Small intestine (tissue), 7 donors: Measurements from ENCODE around the gene EFHB. TPM values are rescaled to one million over a fixed set of nuclear protein-coding genes. Genes with fewer than 3 reads are reported as not detected.
A peak's percentile ranks its signal among the peaks of the same experiment; 100 is the strongest.
"Not testable (repeated sequence)": the region's sequence is repeated elsewhere in the genome, so short reads cannot be mapped to it uniquely, and the experiment has no call there.

Experiments used
- DNase-seq, 2 donors: peaks; one replicate each; pipeline versions ENCODE4 v3.0.0 to v3.0.0-alpha.2; 2013
- FAIRE-seq: peaks from 2 replicates; lab custom pipeline; 2012; peaks lifted over from hg19 to GRCh38; lab: Jason Lieb, UNC
- H3K27ac ChIP-seq, 3 donors: one replicate each; pipeline ENCODE4 v1.5.1; 2013; ENCODE audit warnings: low read length in 2 of 3, mild to moderate bottlenecking in 2 of 3, control low read depth in 1 of 3, inconsistent platforms in 1 of 3, low read depth in 1 of 3, moderate library complexity in 1 of 3
- H3K27me3 ChIP-seq, 3 donors: one replicate each; pipeline ENCODE4 v1.6.1; 2013; ENCODE audit warnings: low read length in 3 of 3, inconsistent platforms in 1 of 3; ENCODE audit not compliant: control insufficient read depth in 3 of 3, insufficient read depth in 3 of 3
- H3K36me3 ChIP-seq, 3 donors: one replicate each; pipeline ENCODE4 v1.6.1; 2013; ENCODE audit warnings: low read length in 3 of 3, inconsistent platforms in 1 of 3, low read depth in 1 of 3, mild to moderate bottlenecking in 1 of 3, moderate library complexity in 1 of 3; ENCODE audit not compliant: control insufficient read depth in 3 of 3, insufficient read depth in 2 of 3
- H3K4me1 ChIP-seq, 3 donors: one replicate each; pipeline ENCODE4 v1.6.1; 2013; ENCODE audit warnings: low read length in 2 of 3, inconsistent platforms in 1 of 3, low read depth in 1 of 3, mild to moderate bottlenecking in 1 of 3, moderate library complexity in 1 of 3; ENCODE audit not compliant: control insufficient read depth in 3 of 3, insufficient read depth in 2 of 3
- H3K4me3 ChIP-seq, 3 donors: one replicate each; pipeline ENCODE4 v1.5.1; 2013; ENCODE audit warnings: low read length in 3 of 3, control low read depth in 1 of 3, inconsistent platforms in 1 of 3, low read depth in 1 of 3, mild to moderate bottlenecking in 1 of 3, moderate library complexity in 1 of 3
- H3K9me3 ChIP-seq, 2 donors: one replicate each; pipeline ENCODE4 v1.6.1; 2013; ENCODE audit warnings: low read depth in 1 of 2, low read length in 1 of 2; ENCODE audit not compliant: control insufficient read depth in 2 of 2, insufficient read depth in 1 of 2
- WGBS, 3 donors: extraction: QIAGEN DNeasy Blood & Tissue Kit; methylation state at CpG; one replicate each; pipeline ENCODE4 v1.1.7; 2013; 5-methylcytosine and 5-hydroxymethylcytosine counted together
- polyA plus RNA-seq, 4 donors: library from polyadenylated mRNA; stranded (reverse) in 3 of 4; unstranded in 1 of 4; fragments of 200-250 nt in 3 of 4; fragments of 120-200 nt in 1 of 4; gene quantifications; one replicate each; pipeline versions ENCODE4 v1.2.1 to v1.2.3, GENCODE V29; 2013
- donor health status: healthy with polysubstance abuse.
- donor health status: control.
- donor health status: control.
- donor health status: Bipolar disorder and iron deficiency.
- donor health status: healthy.

The EFHB gene
- polyA plus RNA-seq, 4 donors, result 0.27 to 0.45 TPM; not detected in 2

- Histone ChIP-seq H3K4me3 (no peak overlapping the region), H3K9me3 (peaks cover 0 to 13% of the 10 kb centered on the region in 2 donors), H3K27me3 (no peaks in the 10 kb centered on the region), H3K36me3 (no peaks in the 10 kb centered on the region), H3K4me1 (no peaks in the 10 kb centered on the region), H3K27ac (no peak overlapping the region)
- no peak for DNase-seq
- no peak for FAIRE-seq
Observed at GRCh38 chr3:19911452-19911851, 22.6 kb downstream of the EFHB start.

GRCh38 chr3:19907523-19907922 lies 26.5 kb downstream of the EFHB start:
- 86 to 91% (median 90%) methylated on average over 3 of the region's 3 CpGs for WGBS, 3 donors
- H3K36me3 ChIP-seq, result no peaks in the 10 kb centered on the region
- H3K27me3 ChIP-seq, result no peaks in the 10 kb centered on the region
- H3K27ac ChIP-seq, result no peak overlapping the region
- H3K9me3 ChIP-seq, result peaks cover 0 to 10% of the 10 kb centered on the region in 2 donors
- DNase-seq (no peak), FAIRE-seq (no peak)
- H3K4me3 ChIP-seq, result no peak overlapping the region
- H3K4me1 ChIP-seq, result no peaks in the 10 kb centered on the region

GRCh38 chr3:19903649-19904048 lies 30.4 kb downstream of the EFHB start:
- Histone ChIP-seq H3K27me3 (no peaks in the 10 kb centered on the region), H3K4me3 (no peak overlapping the region), H3K4me1 (no peaks in the 10 kb centered on the region), H3K27ac (no peak overlapping the region), H3K9me3 (no peaks in the 10 kb centered on the region), H3K36me3 (no peaks in the 10 kb centered on the region)
- WGBS, 3 donors, result 75 to 80% (median 77%) methylated on average over 2 of the region's 2 CpGs
- DNase-seq (no peak), FAIRE-seq (no peak)

GRCh38 chr3:19901918-19902317 lies 32.1 kb downstream of the EFHB start:
- Histone ChIP-seq H3K27ac (no peak overlapping the region), H3K9me3 (no peaks in the 10 kb centered on the region), H3K4me1 (no peaks in the 10 kb centered on the region), H3K27me3 (no peaks in the 10 kb centered on the region), H3K4me3 (no peak overlapping the region), H3K36me3 (no peaks in the 10 kb centered on the region)
- WGBS, 3 donors, result 11 to 56% (median 41%) methylated on average over 4 of the region's 4 CpGs
- peak in 1 of 2 donors; percentile 86 for DNase-seq
- no peak for FAIRE-seq

GRCh38 chr3:19901337-19901736 lies 32.7 kb downstream of the EFHB start:
- H3K4me3 ChIP-seq, result no peak overlapping the region
- 14 to 41% (median 17%) methylated on average over 5 of the region's 5 CpGs for WGBS, 3 donors
- H3K9me3 ChIP-seq, result no peaks in the 10 kb centered on the region
- no peak for FAIRE-seq
- no peak for DNase-seq
- no peak overlapping the region for H3K27ac ChIP-seq
- H3K4me1 ChIP-seq, result no peaks in the 10 kb centered on the region
- H3K36me3 ChIP-seq, result no peaks in the 10 kb centered on the region
- H3K27me3 ChIP-seq, result no peaks in the 10 kb centered on the region

- H3K27me3 ChIP-seq, H3K4me1 ChIP-seq, FAIRE-seq, H3K27ac ChIP-seq, H3K36me3 ChIP-seq, DNase-seq, H3K4me3 ChIP-seq, H3K9me3 ChIP-seq: not testable (repeated sequence)
- 46 to 85% (median 53%) methylated on average over 7 of the region's 7 CpGs for WGBS, 3 donors
Observed at GRCh38 chr3:19899833-19900232, 34.2 kb downstream of the EFHB start.

GRCh38 chr3:19899264-19899663 lies 34.8 kb downstream of the EFHB start:
- H3K27ac ChIP-seq, result no peak overlapping the region
- no peaks in the 10 kb centered on the region for H3K9me3 ChIP-seq
- DNase-seq (peak in 1 of 2 donors; percentile 11), FAIRE-seq (no peak)
- no peak overlapping the region for H3K4me3 ChIP-seq
- H3K36me3 ChIP-seq, result no peaks in the 10 kb centered on the region
- H3K4me1 ChIP-seq, result no peaks in the 10 kb centered on the region
- WGBS, 3 donors, result 23 to 77% (median 49%) methylated on average over 2 of the region's 2 CpGs
- H3K27me3 ChIP-seq, result no peaks in the 10 kb centered on the region

GRCh38 chr3:19898721-19899120 lies 35.3 kb downstream of the EFHB start:
- DNase-seq, result no peak
- H3K4me1 ChIP-seq, result no peaks in the 10 kb centered on the region
- no peaks in the 10 kb centered on the region for H3K9me3 ChIP-seq
- no peak overlapping the region for H3K27ac ChIP-seq
- WGBS, 3 donors, result 66 to 74% (median 71%) methylated on average over 2 of the region's 2 CpGs
- H3K4me3 ChIP-seq, result no peak overlapping the region
- H3K27me3 ChIP-seq, result no peaks in the 10 kb centered on the region
- no peak for FAIRE-seq
- no peaks in the 10 kb centered on the region for H3K36me3 ChIP-seq

- Histone ChIP-seq H3K4me1 (peaks cover 0 to 10% (median 6%) of the 10 kb centered on the region in 3 donors), H3K27me3 (no peaks in the 10 kb centered on the region), H3K36me3 (no peaks in the 10 kb centered on the region), H3K4me3 (no peak overlapping the region), H3K9me3 (no peaks in the 10 kb centered on the region), H3K27ac (no peak overlapping the region)
- FAIRE-seq (no peak), DNase-seq (peak in 1 of 2 donors; percentile 5)
- WGBS, 3 donors, result 85 to 92% (median 89%) methylated on average over 1 of the region's 1 CpG
Observed at GRCh38 chr3:19891740-19892139, 42.3 kb downstream of the EFHB start.
